HepG2 (cell line): Measurements from ENCODE around the gene PRM3. TPM values are rescaled to one million over a fixed set of nuclear protein-coding genes. Genes with fewer than 3 reads are reported as not detected.

ENCODE experiments used
- AHR ChIP-seq: IDR thresholded peaks from 2 replicates; pipeline ENCODE4 v1.6.1; 2018; ENCODE audit warnings: missing genetic modification reagents, missing compliant biosample characterization
- CBX1 ChIP-seq: IDR thresholded peaks from one replicate; pipeline ENCODE4 v1.6.1; 2016; ENCODE audit warnings: antibody characterized with exemption, low read depth
- DPF2 ChIP-seq: sonication (generic); formaldehyde crosslinking; IDR thresholded peaks from 2 replicates; pipeline ENCODE4 v1.4.0; 2020; ENCODE audit warnings: mild to moderate bottlenecking, low read depth, missing genetic modification reagents, borderline replicate concordance
- EZH2 ChIP-seq: conservative IDR thresholded peaks from 2 replicates; pipeline ENCODE4 v1.6.1; 2012; ENCODE audit warnings: mild to moderate bottlenecking, low read depth, low read length, moderate library complexity
- HHEX ChIP-seq: IDR thresholded peaks from 2 replicates; pipeline ENCODE4 v1.6.1; 2016; ENCODE audit warnings: control low read depth
- NFRKB ChIP-seq: fragments of 450-650 bp; IDR thresholded peaks from 2 replicates; pipeline ENCODE4 v1.6.1; 2017
- NR2F1 ChIP-seq, 2 experiments: fragments of 450-650 bp in 1 of 2; formaldehyde crosslinking in 1 of 2; IDR thresholded peaks; 2 replicates each; pipeline versions ENCODE4 v1.5.0 to v1.6.1; 2016 to 2020; ENCODE audit warnings: mild to moderate bottlenecking in 1 of 2, missing compliant biosample characterization in 1 of 2, missing genetic modification reagents in 1 of 2, moderate library complexity in 1 of 2
- SKI ChIP-seq: fragments of 450-650 bp; IDR thresholded peaks from one replicate; pipeline ENCODE4 v1.6.1; 2018; ENCODE audit warnings: mild to moderate bottlenecking; ENCODE audit not compliant: partially characterized antibody
- SMAD1 ChIP-seq: sonication (generic); formaldehyde crosslinking; IDR thresholded peaks from 2 replicates; pipeline ENCODE4 v1.4.0; 2020; ENCODE audit warnings: missing genetic modification reagents, low read depth, mild to moderate bottlenecking, borderline replicate concordance
- SNAPC2 ChIP-seq: sonication (generic); formaldehyde crosslinking; IDR thresholded peaks from 2 replicates; pipeline ENCODE4 v1.8.1; 2022; ENCODE audit warnings: mild to moderate bottlenecking, missing genetic modification reagents
- SRY ChIP-seq: sonication (generic); formaldehyde crosslinking; IDR thresholded peaks from 2 replicates; pipeline ENCODE4 v1.8.0; 2022; ENCODE audit warnings: mild to moderate bottlenecking, missing genetic modification reagents
- ZFP36L2 ChIP-seq: sonication (generic); formaldehyde crosslinking; IDR thresholded peaks from 2 replicates; pipeline ENCODE4 v1.4.0; 2020; ENCODE audit warnings: missing genetic modification reagents
- ZNF230 ChIP-seq: sonication (generic); formaldehyde crosslinking; IDR thresholded peaks from 2 replicates; pipeline ENCODE4 v1.4.0; 2020; ENCODE audit warnings: mild to moderate bottlenecking, missing genetic modification reagents
- ZNF335 ChIP-seq: sonication (generic); formaldehyde crosslinking; IDR thresholded peaks from 2 replicates; pipeline ENCODE4 v1.4.0; 2020; ENCODE audit warnings: missing genetic modification reagents
- ZNF34 ChIP-seq: sonication (generic); formaldehyde crosslinking; IDR thresholded peaks from 2 replicates; pipeline ENCODE4 v1.4.0; 2020; ENCODE audit warnings: mild to moderate bottlenecking, missing genetic modification reagents, borderline replicate concordance
- ZNF343 ChIP-seq: sonication (generic); formaldehyde crosslinking; IDR thresholded peaks from 2 replicates; pipeline ENCODE4 v1.4.0; 2020; ENCODE audit warnings: mild to moderate bottlenecking, missing genetic modification reagents
- ZNF562 ChIP-seq: sonication (generic); formaldehyde crosslinking; IDR thresholded peaks from 2 replicates; pipeline ENCODE4 v1.8.0; 2022; ENCODE audit warnings: missing genetic modification reagents, borderline replicate concordance
- ZNF878 ChIP-seq: sonication (generic); formaldehyde crosslinking; IDR thresholded peaks from 2 replicates; pipeline ENCODE4 v1.8.1; 2023; ENCODE audit warnings: mild to moderate bottlenecking, missing genetic modification reagents, moderate library complexity
- ZSCAN31 ChIP-seq: sonication (generic); formaldehyde crosslinking; IDR thresholded peaks from 2 replicates; pipeline ENCODE4 v1.5.0; 2020; ENCODE audit warnings: low read depth, mild to moderate bottlenecking, missing genetic modification reagents
- polyA plus RNA-seq, 8 experiments: library from polyadenylated mRNA; depleted of rRNA in 3 of 8; stranded (reverse) in 7 of 8; unstranded in 1 of 8; fragments of >200 nt; fragmentation: Illumina TruSeq in 4 of 8; extraction: Trizol in 4 of 8; gene quantifications; 2 replicates each; pipeline versions ENCODE4 v1.2.1 to v1.2.3, GENCODE V29; 2011 to 2016; ENCODE audit warnings: low read depth in 4 of 8, missing spikeins in 1 of 8, mixed read lengths in 1 of 8; ENCODE audit not compliant: insufficient read depth in 1 of 8
- total RNA-seq, 5 experiments: library from RNA; depleted of rRNA; stranded (reverse); fragments of >200 nt; fragmentation: Illumina TruSeq; extraction: Trizol; gene quantifications; 2 replicates each; pipeline ENCODE4 v1.2.3, GENCODE V29; 2016; ENCODE audit warnings: low read depth in 1 of 5
- TF ChIP-seq, protein P1 (sequence below): sonication (generic); formaldehyde crosslinking; IDR thresholded peaks from 2 replicates; pipeline ENCODE4 v1.5.0; 2020; ENCODE audit warnings: mild to moderate bottlenecking, missing genetic modification reagents, borderline replicate concordance
- TF ChIP-seq, protein P2 (sequence below): IDR thresholded peaks from 2 replicates; pipeline ENCODE4 v1.6.1; 2016; ENCODE audit warnings: missing compliant biosample characterization, missing genetic modification reagents, borderline replicate concordance
- TF ChIP-seq, protein P3 (sequence below): sonication (generic); formaldehyde crosslinking; IDR thresholded peaks from 2 replicates; pipeline ENCODE4 v1.4.0; 2020; ENCODE audit warnings: missing genetic modification reagents, borderline replicate concordance

Gene PRM3
- total and polyA plus RNA-seq, 2 of the 13 experiments (the other 11 are each of a cell fraction or from before 2014, with no cell fraction given): not detected

DNA sequence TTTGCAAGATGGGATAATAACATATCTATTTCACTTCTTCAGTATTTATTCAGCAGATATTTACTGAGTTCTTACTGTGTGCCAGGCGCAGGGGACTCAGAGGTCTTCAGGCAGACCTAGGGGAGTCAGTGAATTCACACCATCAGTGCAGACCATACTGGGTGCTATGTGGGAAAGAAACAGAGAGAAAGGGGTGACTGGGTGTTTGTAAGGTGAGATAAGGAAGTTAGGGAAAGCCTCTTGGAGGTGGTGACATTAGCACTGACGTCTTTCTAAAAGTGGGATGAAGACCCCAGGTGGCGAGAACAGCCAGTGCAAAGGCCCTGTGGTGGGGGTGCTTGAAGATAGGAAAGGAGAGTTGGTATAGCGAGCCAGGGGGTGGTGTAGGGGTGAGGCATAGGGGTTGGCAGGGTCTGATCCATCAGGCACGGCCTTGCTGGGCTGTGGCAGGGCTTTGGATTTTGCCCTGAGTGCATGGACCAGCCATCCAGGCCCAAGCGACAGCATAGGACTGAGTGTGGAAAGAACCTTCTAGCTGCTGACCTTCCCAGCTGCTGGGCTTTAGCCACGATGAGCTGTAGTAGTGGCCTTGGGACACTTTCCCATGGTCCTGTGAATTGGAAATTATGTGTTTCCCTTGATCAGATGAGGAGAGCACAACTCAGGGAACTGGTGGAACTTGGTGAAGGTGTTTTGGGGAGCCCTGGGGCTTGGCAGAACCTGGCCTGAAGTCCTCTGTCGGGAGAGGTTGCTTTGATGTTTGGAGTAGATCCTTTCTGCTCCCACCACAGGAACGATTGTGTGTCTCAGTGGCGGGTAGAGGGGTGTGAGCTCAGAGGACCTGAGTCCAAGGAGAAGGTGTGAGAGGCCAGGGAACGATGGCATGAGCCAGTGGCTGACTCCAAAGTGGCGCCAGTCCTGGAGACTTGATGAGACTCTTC is 13.5 kb downstream of the PRM3 start (continued):
- TF ChIP-seq ZNF878 (CRISPR knock-in tag): no peak
- no peak for TF ChIP-seq DPF2
- TF ChIP-seq, protein P1, sequence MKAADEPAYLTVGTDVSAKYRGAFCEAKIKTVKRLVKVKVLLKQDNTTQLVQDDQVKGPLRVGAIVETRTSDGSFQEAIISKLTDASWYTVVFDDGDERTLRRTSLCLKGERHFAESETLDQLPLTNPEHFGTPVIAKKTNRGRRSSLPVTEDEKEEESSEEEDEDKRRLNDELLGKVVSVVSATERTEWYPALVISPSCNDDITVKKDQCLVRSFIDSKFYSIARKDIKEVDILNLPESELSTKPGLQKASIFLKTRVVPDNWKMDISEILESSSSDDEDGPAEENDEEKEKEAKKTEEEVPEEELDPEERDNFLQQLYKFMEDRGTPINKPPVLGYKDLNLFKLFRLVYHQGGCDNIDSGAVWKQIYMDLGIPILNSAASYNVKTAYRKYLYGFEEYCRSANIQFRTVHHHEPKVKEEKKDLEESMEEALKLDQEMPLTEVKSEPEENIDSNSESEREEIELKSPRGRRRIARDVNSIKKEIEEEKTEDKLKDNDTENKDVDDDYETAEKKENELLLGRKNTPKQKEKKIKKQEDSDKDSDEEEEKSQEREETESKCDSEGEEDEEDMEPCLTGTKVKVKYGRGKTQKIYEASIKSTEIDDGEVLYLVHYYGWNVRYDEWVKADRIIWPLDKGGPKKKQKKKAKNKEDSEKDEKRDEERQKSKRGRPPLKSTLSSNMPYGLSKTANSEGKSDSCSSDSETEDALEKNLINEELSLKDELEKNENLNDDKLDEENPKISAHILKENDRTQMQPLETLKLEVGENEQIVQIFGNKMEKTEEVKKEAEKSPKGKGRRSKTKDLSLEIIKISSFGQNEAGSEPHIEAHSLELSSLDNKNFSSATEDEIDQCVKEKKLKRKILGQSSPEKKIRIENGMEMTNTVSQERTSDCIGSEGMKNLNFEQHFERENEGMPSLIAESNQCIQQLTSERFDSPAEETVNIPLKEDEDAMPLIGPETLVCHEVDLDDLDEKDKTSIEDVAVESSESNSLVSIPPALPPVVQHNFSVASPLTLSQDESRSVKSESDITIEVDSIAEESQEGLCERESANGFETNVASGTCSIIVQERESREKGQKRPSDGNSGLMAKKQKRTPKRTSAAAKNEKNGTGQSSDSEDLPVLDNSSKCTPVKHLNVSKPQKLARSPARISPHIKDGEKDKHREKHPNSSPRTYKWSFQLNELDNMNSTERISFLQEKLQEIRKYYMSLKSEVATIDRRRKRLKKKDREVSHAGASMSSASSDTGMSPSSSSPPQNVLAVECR (CRISPR knock-in tag): peak; percentile 39; the same call in 1 of the 2 replicates
- no peak for TF ChIP-seq HHEX (CRISPR knock-in tag)
- TF ChIP-seq ZFP36L2: no peak
- no peak for TF ChIP-seq NFRKB
- no peak for TF ChIP-seq ZNF343
- no peak for TF ChIP-seq CBX1
- 0 out of 2 replicates have a peak, but pooled peaks have one; percentile 11 for TF ChIP-seq ZNF230 (CRISPR knock-in tag)
- TF ChIP-seq, protein P2, sequence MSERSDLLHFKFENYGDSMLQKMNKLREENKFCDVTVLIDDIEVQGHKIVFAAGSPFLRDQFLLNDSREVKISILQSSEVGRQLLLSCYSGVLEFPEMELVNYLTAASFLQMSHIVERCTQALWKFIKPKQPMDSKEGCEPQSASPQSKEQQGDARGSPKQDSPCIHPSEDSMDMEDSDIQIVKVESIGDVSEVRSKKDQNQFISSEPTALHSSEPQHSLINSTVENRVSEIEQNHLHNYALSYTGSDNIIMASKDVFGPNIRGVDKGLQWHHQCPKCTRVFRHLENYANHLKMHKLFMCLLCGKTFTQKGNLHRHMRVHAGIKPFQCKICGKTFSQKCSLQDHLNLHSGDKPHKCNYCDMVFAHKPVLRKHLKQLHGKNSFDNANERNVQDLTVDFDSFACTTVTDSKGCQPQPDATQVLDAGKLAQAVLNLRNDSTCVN (CRISPR knock-in tag): no peak
- no peak for TF ChIP-seq ZNF562 (CRISPR knock-in tag)
- TF ChIP-seq ZNF335: no peak
- TF ChIP-seq SMAD1 (CRISPR knock-in tag): no peak
- no peak for TF ChIP-seq EZH2
- no peak for TF ChIP-seq ZNF34 (CRISPR knock-in tag)
- TF ChIP-seq, protein P3, sequence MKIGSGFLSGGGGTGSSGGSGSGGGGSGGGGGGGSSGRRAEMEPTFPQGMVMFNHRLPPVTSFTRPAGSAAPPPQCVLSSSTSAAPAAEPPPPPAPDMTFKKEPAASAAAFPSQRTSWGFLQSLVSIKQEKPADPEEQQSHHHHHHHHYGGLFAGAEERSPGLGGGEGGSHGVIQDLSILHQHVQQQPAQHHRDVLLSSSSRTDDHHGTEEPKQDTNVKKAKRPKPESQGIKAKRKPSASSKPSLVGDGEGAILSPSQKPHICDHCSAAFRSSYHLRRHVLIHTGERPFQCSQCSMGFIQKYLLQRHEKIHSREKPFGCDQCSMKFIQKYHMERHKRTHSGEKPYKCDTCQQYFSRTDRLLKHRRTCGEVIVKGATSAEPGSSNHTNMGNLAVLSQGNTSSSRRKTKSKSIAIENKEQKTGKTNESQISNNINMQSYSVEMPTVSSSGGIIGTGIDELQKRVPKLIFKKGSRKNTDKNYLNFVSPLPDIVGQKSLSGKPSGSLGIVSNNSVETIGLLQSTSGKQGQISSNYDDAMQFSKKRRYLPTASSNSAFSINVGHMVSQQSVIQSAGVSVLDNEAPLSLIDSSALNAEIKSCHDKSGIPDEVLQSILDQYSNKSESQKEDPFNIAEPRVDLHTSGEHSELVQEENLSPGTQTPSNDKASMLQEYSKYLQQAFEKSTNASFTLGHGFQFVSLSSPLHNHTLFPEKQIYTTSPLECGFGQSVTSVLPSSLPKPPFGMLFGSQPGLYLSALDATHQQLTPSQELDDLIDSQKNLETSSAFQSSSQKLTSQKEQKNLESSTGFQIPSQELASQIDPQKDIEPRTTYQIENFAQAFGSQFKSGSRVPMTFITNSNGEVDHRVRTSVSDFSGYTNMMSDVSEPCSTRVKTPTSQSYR: no peak
- TF ChIP-seq NR2F1 (CRISPR knock-in tag; IDR thresholded peaks at IDR 0.05): no peak
- TF ChIP-seq SKI: no peak
- no peak for TF ChIP-seq ZSCAN31 (CRISPR knock-in tag)
- TF ChIP-seq SRY (CRISPR knock-in tag): no peak
- TF ChIP-seq AHR (CRISPR knock-in tag): no peak
- TF ChIP-seq SNAPC2 (CRISPR knock-in tag): no peak
